Epithelial cell of esophagus (primary cell): ENCODE measurements around the gene JADE1.

Source experiments
- DNase-seq: peaks from one replicate; pipeline ENCODE4 v3.0.0; 2010; ENCODE audit warnings: low read depth
- H3K4me3 ChIP-seq: 2 replicates; pipeline ENCODE4 v1.5.1; 2011; ENCODE audit warnings: mild to moderate bottlenecking, low read length, control low read depth
- TF ChIP-seq, protein P1 (sequence below): IDR thresholded peaks from 2 replicates; pipeline ENCODE4 v1.5.1; 2011; ENCODE audit warnings: low read depth, mild to moderate bottlenecking, low read length, control low read depth, inconsistent platforms; ENCODE audit not compliant: insufficient read depth; ENCODE audit errors: missing control alignments

Gene JADE1

DNA sequence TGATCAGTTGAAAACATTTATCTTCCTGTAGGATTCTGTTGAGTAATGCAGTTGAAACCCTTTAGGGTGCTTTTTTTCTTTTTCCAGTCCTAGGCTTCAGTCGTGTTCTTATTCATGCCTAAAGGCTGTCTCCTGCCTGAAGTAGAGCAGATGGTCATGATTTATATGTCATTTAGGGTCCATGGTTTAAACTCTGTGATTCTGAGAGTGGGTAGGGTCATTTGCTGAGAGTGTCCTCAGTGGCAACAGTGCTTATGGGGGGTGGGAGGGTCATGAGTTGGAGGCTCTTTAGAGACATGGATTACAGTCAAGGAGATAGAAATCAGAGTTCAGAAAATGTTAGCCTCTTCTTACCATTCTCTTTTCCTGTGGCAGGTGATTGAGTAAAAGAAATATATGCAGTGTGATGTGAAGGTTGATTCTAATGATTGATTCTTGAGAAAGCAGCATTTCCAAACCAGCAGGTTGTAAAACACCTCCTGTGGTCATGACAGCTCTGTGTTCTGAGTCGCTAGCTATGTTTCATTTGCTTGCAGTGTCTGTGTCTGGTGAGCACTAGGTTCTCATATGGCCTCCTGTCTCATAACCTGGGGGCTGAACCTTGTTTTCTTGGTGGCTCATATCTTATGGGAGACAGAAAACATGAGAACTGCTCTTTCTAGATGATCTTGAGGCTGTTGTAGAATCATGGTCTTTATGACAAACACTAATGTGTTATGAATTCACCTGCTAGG is 60.4 kb downstream of the JADE1 start:
- H3K4me3 ChIP-seq = no peak overlapping the region
- TF ChIP-seq, protein P1, sequence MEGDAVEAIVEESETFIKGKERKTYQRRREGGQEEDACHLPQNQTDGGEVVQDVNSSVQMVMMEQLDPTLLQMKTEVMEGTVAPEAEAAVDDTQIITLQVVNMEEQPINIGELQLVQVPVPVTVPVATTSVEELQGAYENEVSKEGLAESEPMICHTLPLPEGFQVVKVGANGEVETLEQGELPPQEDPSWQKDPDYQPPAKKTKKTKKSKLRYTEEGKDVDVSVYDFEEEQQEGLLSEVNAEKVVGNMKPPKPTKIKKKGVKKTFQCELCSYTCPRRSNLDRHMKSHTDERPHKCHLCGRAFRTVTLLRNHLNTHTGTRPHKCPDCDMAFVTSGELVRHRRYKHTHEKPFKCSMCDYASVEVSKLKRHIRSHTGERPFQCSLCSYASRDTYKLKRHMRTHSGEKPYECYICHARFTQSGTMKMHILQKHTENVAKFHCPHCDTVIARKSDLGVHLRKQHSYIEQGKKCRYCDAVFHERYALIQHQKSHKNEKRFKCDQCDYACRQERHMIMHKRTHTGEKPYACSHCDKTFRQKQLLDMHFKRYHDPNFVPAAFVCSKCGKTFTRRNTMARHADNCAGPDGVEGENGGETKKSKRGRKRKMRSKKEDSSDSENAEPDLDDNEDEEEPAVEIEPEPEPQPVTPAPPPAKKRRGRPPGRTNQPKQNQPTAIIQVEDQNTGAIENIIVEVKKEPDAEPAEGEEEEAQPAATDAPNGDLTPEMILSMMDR = no peak
- peak; percentile 3 for DNase-seq

DNA sequence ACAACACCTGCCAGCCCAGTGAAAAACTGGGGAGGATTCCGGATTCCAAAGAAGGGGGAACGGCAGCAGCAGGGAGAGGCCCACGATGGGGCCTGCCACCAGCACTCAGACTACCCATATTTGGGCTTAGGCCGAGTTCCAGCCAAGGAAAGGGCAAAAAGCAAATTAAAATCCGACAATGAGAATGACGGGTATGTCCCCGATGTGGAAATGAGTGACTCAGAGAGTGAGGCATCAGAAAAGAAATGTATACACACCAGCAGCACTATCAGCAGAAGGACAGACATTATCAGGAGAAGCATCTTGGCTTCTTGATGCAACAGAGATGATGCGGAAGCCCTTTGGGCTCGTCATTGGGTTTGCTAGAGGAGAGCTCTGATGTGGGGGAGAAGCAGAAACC is 62.4 kb downstream of the JADE1 start:
- no peak overlapping the region for H3K4me3 ChIP-seq
- TF ChIP-seq, protein P1 = no peak
- DNase-seq = peak; percentile 40

DNA sequence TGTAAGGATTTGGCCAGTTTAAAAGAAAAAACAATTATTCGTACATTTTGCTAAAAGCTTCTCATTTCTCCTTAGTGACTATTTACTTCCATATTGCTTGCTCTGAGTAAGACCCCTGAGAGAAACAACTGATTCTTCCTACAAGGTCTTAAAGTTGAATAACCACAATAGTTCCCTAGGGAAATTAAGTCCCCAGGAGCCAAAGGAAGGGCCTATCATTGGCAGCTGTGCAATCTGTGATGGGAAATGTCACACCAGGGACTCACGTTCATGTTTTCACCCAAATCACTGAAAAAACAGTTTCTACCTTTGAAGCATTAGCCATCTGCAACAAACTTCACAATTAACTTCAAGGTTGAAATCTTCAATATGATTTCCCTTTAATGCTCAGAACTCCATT is 66.7 kb downstream of the JADE1 start:
- DNase-seq = no peak
- no peak overlapping the region for H3K4me3 ChIP-seq

DNA sequence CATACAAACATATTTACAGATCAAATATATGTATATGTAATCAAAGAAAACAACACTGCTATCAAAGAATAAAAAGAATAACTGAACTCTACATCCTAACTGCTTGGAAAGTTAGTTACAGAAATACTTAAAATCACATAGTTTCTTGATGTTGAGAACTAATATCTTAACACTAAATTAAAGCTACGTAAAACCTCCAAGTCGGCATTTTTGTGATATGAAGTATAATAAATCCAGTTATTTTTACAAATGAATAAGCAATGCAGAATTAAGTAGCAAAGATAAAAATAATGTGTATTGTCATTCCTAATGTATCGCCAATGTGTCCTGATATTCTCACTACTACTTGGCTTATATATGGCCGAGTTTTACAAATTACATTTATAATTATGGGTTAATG is 68.4 kb downstream of the JADE1 start:
- no peak for DNase-seq
- TF ChIP-seq, protein P1 = no peak
- H3K4me3 ChIP-seq = no peak overlapping the region

More for the DNA sequence above, 66.7 kb downstream of the JADE1 start:
- TF ChIP-seq, protein P1 = no peak

DNA sequence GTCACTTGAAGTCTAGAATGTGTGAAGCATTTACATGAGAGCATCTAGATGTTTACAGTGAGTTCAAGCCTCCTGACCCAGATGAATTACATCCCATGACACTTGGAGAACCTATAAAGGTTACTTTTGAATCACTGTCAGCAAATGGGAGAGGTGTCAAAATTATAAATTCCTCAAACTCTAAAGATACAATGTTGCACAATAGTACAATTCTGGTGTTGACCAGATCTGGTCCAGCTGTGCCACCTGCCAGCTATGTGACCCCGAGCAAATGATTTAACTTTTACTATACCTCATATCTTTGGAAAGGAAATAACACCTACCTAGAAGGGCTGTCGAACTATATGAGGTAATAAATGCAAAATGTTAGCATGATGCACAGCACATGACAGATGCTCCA is 69.8 kb downstream of the JADE1 start:
- TF ChIP-seq, protein P1 = no peak
- DNase-seq = no peak
- H3K4me3 ChIP-seq = no peak overlapping the region

DNA sequence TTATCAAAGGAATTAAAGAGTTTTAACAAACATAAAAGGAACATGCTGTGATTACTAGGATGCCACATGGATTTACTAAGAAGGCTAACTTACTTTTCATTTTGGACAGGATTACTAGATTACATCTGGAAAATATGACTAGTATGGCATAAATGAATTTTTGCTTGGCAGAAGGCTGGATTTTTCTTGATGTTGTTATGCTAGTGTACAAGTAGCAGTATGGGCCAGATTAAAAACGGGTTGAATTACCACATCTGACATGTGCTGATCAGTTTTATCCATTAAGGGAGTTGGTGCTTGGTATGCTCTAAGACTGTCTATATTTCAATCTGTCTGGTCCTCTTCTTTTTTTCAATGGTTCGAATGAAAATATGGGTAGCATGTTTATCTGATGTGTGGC is 70.5 kb downstream of the JADE1 start:
- TF ChIP-seq, protein P1 = no peak
- DNase-seq = no peak
- H3K4me3 ChIP-seq = no peak overlapping the region

DNA sequence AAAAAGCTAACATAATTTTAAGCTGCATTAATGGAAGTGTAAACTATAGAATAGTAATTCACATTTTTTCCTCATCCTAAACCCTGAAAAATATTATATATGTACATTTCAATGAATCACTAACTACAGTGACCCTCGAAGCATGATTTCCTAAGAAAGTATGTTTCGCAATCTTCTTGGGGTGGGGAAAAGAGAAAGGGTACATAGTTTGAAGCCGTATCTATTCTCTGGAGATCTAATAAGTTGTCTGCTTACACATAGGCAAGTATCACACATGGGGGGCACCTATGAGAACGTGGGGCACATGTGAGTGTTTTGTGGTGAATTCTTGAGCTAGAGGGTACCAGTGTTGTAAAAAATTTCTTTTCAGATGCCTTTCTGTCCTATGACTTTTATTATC is 71.2 kb downstream of the JADE1 start:
- no peak overlapping the region for H3K4me3 ChIP-seq
- no peak for DNase-seq
- TF ChIP-seq, protein P1 = no peak
